ENCODE measurements around the gene NACC2.
A peak's percentile ranks its signal among the peaks of the same experiment; 100 is the strongest.

Gene NACC2

GRCh38 chr9:135962696-135963307, 132.3 kb downstream of the NACC2 start:
- DNase-seq (ENCODE audit: low read depth in 1 of 2, low spot score in 1 of 2) = no peak

DNA sequence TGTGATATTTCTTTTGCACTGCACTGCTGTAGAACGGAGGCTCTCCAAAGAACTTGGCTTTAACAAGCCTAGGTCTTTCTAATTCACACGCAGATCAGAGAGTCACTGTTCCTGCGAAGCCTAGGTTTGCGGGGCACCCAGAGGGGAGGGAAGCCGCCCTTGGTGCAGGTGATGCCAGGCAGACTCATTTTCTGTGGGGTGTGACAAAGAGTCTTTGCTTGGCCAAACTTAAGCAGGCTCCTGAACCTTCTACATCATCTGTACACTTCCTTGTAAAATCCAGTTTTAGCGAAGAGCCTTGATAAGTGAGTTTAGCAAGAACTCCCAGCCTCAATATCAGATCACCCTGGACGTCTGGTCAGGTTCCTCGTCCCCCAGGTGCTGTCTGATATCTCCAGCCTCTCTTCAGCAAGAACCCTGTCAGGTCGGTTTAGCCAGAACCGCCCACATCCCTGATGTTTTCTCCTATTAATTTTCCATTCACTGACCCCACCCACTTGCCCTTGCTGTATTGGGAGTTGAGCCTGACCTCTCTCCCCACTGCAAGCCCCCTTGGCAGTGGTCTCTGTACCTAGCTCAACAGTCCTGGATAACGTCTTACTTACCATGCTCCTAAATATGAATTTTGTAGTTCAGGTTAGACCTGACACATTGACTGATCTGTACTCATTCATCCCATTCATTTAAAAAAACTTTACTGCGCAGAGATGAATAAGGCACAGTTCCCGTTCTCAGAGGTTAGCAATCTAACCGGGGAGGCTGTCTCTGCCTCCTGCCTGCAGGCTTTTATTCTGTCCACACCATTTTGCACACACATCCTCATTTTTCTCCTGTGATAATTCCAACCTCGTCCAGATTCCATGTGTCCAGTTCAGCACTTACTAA, 133.0 kb downstream of the NACC2 start:
- DNase-seq (ENCODE audit: low read depth in 1 of 2, low spot score in 1 of 2) = no peak

DNA sequence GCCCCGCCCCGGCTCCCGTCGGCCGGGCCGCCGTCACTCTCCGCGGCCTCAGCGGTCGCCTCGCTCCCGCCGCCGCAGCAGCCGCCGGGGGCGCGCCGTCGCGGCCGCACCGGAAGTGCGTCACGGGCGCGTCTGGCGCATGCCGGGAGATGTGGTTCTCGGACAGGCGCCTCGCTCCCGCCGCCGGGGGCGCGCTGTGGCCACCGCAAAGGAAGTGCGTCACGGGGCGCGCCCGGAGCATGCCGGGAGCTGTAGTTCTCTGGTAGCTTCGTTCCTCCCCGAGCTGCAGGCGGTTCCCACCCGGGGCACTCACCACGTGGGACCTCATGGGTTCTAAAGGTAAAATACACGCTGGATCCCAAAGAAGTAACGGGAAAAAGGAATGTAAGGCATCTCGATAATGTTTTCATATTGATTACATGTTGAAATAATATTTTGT, 133.8 kb downstream of the NACC2 start, which contains the start of gene UBAC1:
Gene UBAC1, minus strand, starts transcription at position 97 of the 439 bp plus-strand sequence. CDS start 211 bp downstream, outside the sequence.
- peak; percentile 89 to 95 for DNase-seq (ENCODE audit: low read depth in 1 of 2, low spot score in 1 of 2)

- no peak for DNase-seq (ENCODE audit: low read depth in 1 of 2, low spot score in 1 of 2)
Observed at GRCh38 chr9:135960411-135961276, 134.4 kb downstream of the NACC2 start.

DNA sequence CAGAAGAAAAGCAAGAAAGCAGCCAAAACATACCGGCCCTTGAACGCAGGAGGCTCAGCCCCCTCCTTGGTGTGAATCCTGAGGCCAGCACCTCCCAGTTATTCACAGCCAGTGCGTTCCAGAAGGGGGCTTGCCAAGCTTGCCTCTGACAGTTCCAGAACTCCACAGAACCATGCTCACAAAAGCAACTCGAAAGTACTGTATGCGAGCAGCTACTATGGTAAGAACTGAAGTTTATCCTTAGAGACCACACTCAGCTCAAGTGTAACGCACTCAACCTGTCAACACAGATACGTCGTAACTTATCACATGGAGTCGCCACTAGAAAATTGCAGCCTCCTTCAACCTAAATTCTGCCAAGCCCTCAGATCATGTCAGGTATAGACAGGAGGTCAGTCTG, 135.3 kb downstream of the NACC2 start:
- DNase-seq (ENCODE audit: low read depth in 1 of 2, low spot score in 1 of 2) = no peak

GRCh38 chr9:135958485-135958884, 136.6 kb downstream of the NACC2 start:
- no peak for DNase-seq (ENCODE audit: low read depth in 1 of 2, low spot score in 1 of 2)

GRCh38 chr9:135957431-135957830, 137.7 kb downstream of the NACC2 start:
- no peak for DNase-seq (ENCODE audit: low read depth in 1 of 2, low spot score in 1 of 2)

GRCh38 chr9:135956802-135957174, 138.3 kb downstream of the NACC2 start:
- DNase-seq (ENCODE audit: low read depth in 1 of 2, low spot score in 1 of 2) = no peak
